Activated gamma-delta T cell treated with Interleukin-2 at 50 U/mL for 16 hours (primary cell): ENCODE data around the gene ZBTB5.
"Not testable (repeated sequence)": the region's sequence is repeated elsewhere in the genome, so short reads cannot be mapped to it uniquely, and the experiment has no call there.

ENCODE experiments used
- DNase-seq: peaks from one replicate; pipeline ENCODE4 v3.0.0-alpha.2; 2020

Gene ZBTB5

DNA sequence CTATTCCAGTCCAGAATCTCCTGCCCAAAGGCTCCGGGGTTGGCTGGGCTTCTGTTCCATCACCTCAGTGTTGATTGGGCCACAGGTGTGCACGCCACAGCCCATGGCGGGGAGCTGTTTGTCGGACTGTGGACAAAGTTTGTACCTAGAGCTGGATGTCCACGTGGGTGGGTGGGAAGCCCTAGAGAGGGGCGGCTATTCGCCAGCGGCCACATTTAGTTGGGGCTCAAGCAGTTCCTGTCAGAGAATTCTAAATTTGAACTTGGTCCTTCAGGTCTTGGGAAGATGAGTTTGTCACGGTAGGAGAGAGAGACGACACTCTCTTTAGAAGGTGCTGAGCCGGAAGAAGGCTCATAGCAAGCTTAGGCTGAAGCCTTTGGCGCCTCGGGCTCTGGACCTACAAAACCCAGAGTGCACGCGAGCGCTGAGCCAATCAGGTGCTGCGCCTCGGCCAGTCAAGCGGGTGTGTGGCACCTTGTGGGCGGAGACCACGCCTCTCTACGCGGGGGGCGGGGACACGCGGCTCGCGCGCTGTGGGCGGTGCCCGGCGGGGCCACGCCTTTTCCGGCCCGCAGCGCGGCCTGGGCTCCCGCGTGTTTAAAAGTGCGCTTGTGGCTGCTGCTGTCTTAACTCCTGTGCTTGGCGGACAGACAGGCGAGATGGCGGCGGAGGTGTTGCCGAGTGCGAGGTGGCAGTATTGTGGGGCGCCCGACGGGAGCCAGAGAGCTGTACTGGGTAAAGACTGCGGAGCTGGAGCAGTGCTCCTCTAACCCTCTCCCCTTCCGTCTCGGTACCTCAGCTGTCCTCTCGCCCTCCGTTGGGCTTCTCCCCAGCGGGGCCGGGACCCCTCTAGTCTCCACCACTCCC is 20.4 kb upstream of the ZBTB5 start, which contains the start of gene POLR1E:
POLR1E (plus strand) TSS at position 560 of the 867 bp plus-strand sequence; CDS start at position 660, 100 bp downstream.
- DNase-seq = peak; percentile 96

GRCh38 chr9:37480759-37481158 is 15.5 kb upstream of the ZBTB5 start:
- no peak for DNase-seq

GRCh38 chr9:37477987-37478619 is 12.9 kb upstream of the ZBTB5 start:
- not testable (repeated sequence) for DNase-seq

DNA sequence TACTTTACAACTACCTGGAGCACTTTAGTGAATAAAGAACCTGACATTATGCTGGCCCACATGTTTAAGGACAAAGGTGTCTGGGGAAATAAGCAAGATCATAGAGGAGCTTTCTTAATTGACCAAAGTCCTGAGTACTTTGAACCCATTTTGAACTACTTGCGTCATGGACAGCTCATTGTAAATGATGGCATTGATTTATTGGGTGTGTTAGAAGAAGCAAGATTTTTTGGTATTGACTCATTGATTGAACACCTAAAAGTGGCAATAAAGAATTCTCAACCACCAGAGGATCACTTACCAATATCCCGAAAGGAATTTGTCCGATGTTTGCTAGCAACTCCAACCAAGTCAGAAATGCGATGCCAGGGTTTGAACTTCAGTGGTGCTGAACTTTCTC is 12.2 kb upstream of the ZBTB5 start:
- DNase-seq = not testable (repeated sequence)

GRCh38 chr9:37476930-37477329 is 11.7 kb upstream of the ZBTB5 start:
- DNase-seq = no peak

DNA sequence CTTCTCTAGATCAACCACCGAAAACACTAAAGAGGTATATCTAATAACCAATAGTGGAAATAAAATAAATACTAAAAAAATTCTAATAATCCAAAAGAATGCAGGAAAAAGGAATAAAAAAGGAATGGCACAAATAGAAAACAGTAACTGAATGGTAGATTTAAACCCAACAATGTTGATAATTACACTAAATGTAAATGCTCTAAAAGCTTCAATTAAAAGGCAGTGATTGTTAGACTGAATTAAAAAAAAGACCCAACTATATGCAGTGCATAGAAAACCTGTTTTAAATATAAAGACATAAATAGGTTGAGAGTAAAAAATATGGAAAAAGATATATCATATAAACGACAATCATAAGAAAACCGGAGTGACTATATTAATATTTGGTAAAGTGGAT is 9.2 kb upstream of the ZBTB5 start:
- DNase-seq = no peak

DNA sequence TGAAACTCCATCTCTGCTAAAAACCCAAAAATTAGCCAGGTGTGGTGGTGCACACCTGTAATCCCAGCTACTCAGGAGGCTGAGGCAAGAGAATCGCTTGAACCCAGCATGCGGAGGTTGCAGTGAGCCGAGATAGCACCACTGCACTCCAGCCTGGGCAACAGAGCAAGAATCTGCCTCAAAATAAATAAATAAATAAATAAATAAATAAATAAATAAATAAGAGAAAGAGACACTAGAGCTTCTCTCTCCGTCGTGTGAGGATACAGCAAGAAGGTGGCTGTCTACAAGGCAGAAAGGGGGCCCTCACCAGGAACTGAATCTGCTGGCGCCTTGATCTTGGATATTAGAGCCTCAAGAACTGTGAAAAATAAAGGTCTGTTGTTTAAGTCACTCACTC is 8.7 kb upstream of the ZBTB5 start:
- not testable (repeated sequence) for DNase-seq

DNA sequence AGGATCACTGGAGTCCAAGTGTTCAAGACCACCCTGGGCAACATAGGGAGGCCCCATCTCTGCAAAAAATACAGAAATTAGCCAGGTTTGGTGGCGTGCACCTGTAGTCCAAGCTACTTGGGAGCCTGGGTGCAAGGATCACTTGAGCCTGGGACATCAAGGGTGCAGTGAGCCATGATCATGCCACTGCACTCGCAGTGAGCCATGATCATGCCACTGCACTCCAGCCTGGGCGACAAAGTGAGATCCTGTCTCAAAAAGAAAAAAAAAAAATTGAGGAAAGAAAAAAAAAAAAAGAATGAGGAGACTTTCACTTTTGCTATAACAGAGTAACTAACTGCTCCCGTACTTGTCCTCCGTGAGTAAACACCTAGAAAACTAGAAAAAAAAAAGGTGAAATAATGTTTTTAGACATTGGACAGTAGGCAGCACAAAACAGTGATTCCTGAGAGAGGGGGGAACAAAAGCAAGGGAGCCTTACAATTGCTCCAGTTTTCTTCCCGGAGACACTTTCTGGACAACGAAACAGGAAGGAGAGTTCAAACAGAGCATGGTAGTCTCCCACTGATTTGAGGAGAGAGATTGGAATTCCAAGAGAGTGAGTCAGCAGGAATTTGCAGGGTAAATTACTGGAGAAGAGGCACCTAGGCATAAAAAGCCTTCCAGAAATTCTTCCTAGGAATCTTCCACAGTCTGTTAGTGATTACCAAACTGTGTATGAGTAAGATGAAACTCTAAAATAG is 6.9 kb upstream of the ZBTB5 start:
- DNase-seq = no peak

- no peak for DNase-seq
Measured at GRCh38 chr9:37468620-37469019, 3.4 kb upstream of the ZBTB5 start.

- not testable (repeated sequence) for DNase-seq
Measured at GRCh38 chr9:37467530-37467929, 2.3 kb upstream of the ZBTB5 start.

DNA sequence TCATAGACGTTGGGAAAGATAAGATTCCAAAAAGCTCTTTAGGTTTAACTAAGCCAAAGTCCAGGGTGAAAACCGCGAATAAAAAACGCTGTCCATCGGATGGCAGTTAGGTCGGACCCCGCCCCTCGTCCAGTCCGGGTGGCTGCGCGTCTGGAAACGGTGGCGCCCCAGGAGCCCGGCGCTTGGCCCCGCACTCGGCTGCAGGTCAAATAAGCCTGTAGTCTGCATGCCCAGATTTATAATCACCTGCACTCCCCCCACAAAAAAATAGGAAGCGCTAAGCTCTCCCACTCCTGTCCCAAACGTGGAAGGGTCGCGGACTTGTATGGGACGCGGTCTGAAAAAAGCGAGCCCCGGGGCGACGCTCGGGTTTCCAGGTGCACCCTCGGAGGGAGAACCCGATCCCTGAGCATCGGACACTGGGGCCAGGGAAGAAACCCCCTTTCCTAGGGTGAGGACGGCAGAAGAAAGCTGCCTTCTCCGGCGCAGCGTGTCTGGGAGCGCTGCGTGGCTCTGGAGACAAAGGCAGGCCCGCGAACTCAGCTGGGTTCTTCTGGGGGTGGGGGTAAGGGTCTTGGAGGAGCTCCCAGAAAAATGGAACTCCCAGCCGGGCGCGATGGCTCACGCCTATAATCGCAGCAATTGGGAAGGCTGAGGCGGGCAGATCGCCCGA is 923 bp upstream of the ZBTB5 start:
- peak; percentile 15 for DNase-seq

- peak; percentile 84 for DNase-seq
Measured at GRCh38 chr9:37464426-37465248, 613 bp downstream of the ZBTB5 start.

GRCh38 chr9:37464006-37464405 is 1.2 kb downstream of the ZBTB5 start:
- DNase-seq = no peak

- DNase-seq = no peak
Measured at GRCh38 chr9:37456817-37457216, 8.4 kb downstream of the ZBTB5 start.

DNA sequence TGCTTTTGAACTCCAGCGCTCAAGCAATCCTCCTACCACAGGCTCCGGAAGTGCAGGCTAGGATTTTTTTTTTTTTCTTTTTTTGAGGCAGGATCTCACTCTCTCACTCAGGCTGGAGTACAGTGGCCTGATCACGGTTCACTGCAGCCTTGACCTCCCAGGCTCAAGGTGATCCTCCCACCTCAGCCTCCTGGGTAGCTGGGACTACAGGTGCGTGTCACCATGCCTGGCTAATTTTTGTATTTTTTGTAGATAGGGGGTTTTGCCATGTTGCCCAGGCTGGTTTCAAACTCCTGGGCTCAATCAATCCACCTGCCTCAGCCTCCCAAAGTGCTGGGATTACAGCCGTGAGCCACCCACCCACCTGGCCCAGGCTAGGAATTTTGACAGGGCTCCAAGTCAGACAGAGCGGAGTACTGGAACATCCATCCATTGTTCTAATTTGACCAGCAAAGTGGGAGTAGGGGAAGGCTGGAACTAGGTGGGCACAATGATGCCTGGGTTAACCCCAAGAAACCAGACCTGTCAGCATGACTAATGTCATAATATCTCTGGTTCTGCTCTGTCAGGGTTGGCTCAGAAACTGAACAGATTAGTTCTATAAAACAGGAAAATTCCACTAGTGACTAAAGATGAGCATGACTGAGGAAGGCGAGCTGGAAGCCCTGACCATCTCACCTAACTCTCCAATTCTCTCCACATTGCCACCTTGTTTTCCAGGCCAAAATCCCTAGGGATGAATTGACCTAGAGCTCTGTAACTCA is 9.2 kb downstream of the ZBTB5 start:
- no peak for DNase-seq

DNA sequence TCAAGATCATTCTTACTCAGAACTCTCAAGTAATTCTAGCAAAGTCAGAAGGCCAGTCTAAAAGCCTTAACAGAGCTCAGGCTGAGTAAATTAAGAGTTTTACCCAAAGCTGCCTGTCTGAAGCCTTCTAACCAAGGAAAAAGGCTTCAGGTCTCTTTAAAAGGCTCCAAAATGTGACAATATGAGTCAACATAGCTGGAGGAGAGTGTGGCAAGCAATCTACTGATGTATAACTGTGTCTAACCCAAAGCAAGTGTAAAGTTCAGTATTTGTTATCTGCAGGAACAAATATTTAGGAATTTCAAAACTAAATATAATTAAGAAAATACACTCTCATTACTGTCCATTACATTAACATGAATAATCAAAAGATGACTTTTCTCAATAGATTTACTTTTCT is 11.0 kb downstream of the ZBTB5 start:
- DNase-seq = no peak

GRCh38 chr9:37453827-37454226 is 11.4 kb downstream of the ZBTB5 start:
- DNase-seq = no peak

GRCh38 chr9:37452611-37453010 is 12.6 kb downstream of the ZBTB5 start:
- no peak for DNase-seq

- no peak for DNase-seq
Measured at GRCh38 chr9:37451628-37452027, 13.6 kb downstream of the ZBTB5 start.

- no peak for DNase-seq
Measured at GRCh38 chr9:37449862-37450632, 15.2 kb downstream of the ZBTB5 start.
